HAP-1 (cell line): ENCODE data around the gene MRPL27.

Experiments
- DNase-seq, 2 experiments: peaks; one replicate each; pipeline ENCODE4 v3.0.0-alpha.2; 2016 to 2020; ENCODE audit warnings: low spot score in 2 of 2
- H3K27me3 ChIP-seq: fragments of 250-450 bp; sonication (Bioruptor Pico); 2 replicates; pipeline ENCODE4 v1.5.1; 2020; ENCODE audit warnings: low read depth, mild to moderate bottlenecking, moderate library complexity
- H3K36me3 ChIP-seq: fragments of 250-450 bp; sonication (Bioruptor Pico); replicated peaks from 2 replicates; pipeline ENCODE4 v1.5.1; 2020; ENCODE audit warnings: mild to moderate bottlenecking
- H3K4me1 ChIP-seq: fragments of 250-450 bp; sonication (Bioruptor Pico); 2 replicates; pipeline ENCODE4 v1.5.1; 2020; ENCODE audit warnings: mild to moderate bottlenecking
- H3K4me3 ChIP-seq: fragments of 250-450 bp; sonication (Bioruptor Pico); 2 replicates; pipeline ENCODE4 v1.5.1; 2020; ENCODE audit warnings: mild to moderate bottlenecking, moderate library complexity
- H3K9me3 ChIP-seq: fragments of 250-450 bp; sonication (Bioruptor Pico); 2 replicates; pipeline ENCODE4 v1.5.1; 2020; ENCODE audit warnings: mild to moderate bottlenecking, moderate library complexity
- in situ Hi-C: fragments of 300-500 bp; cut with MboI; formaldehyde crosslinking; loops from 3 replicates; pipeline ENCODE4 v1.14.3; 2020; ENCODE audit warnings: low sequenced_read_pairs, inconsistent platforms, mixed read lengths

MRPL27 gene

GRCh38 chr17:50352693-50353599 lies 20.0 kb downstream of the MRPL27 start:
- Histone ChIP-seq H3K27me3 (no peaks in the 10 kb centered on the region), H3K36me3 (peaks cover 43% of the 10 kb centered on the region), H3K9me3 (no peaks in the 10 kb centered on the region), H3K4me1 (no peaks in the 10 kb centered on the region), H3K4me3 (no peak overlapping the region)
- in situ Hi-C loops = no loop called here
- no peak for DNase-seq

GRCh38 chr17:50352072-50352692 lies 20.8 kb downstream of the MRPL27 start:
- DNase-seq = no peak
- H3K4me1 ChIP-seq = no peaks in the 10 kb centered on the region; the same call in 1 of the 2 replicates
- H3K4me3 ChIP-seq = no peak overlapping the region
- H3K27me3 ChIP-seq = no peaks in the 10 kb centered on the region
- no peaks in the 10 kb centered on the region for H3K9me3 ChIP-seq
- H3K36me3 ChIP-seq = peaks cover 38% of the 10 kb centered on the region
- in situ Hi-C loops = no loop called here

GRCh38 chr17:50350733-50351132 lies 22.3 kb downstream of the MRPL27 start:
- no peak overlapping the region for H3K4me3 ChIP-seq
- H3K9me3 ChIP-seq = no peaks in the 10 kb centered on the region
- no peaks in the 10 kb centered on the region for H3K27me3 ChIP-seq
- no peak for DNase-seq
- peaks cover 23% of the 10 kb centered on the region for H3K36me3 ChIP-seq
- in situ Hi-C loops = no loop called here
- no peaks in the 10 kb centered on the region; the same call in 1 of the 2 replicates for H3K4me1 ChIP-seq

- Histone ChIP-seq H3K4me1 (peaks cover 10% of the 10 kb centered on the region), H3K27me3 (no peaks in the 10 kb centered on the region), H3K36me3 (peaks cover 11% of the 10 kb centered on the region), H3K9me3 (no peaks in the 10 kb centered on the region), H3K4me3 (no peak overlapping the region)
- DNase-seq = no peak
- in situ Hi-C loops = no loop called here
Observed at GRCh38 chr17:50349243-50349600, 23.8 kb downstream of the MRPL27 start.

GRCh38 chr17:50348522-50349242 lies 24.3 kb downstream of the MRPL27 start:
- H3K27me3 ChIP-seq = no peaks in the 10 kb centered on the region
- DNase-seq = no peak
- H3K4me3 ChIP-seq = no peak overlapping the region
- no peaks in the 10 kb centered on the region for H3K9me3 ChIP-seq
- peaks cover 6% of the 10 kb centered on the region; the same call in 1 of the 2 replicates for H3K36me3 ChIP-seq
- in situ Hi-C loops = no loop called here
- peaks cover 11% of the 10 kb centered on the region for H3K4me1 ChIP-seq

- H3K9me3 ChIP-seq = no peaks in the 10 kb centered on the region
- peaks cover 6% of the 10 kb centered on the region; the same call in 1 of the 2 replicates for H3K36me3 ChIP-seq
- in situ Hi-C loops = no loop called here
- H3K4me3 ChIP-seq = no peak overlapping the region
- H3K4me1 ChIP-seq = peaks cover 11% of the 10 kb centered on the region
- H3K27me3 ChIP-seq = no peaks in the 10 kb centered on the region
- DNase-seq = no peak
Observed at GRCh38 chr17:50347894-50348291, 25.1 kb downstream of the MRPL27 start.

- no peaks in the 10 kb centered on the region for H3K9me3 ChIP-seq
- H3K27me3 ChIP-seq = no peaks in the 10 kb centered on the region
- H3K36me3 ChIP-seq = 0 out of 2 replicates have a peak, but pooled peaks cover 4% of the 10 kb centered on the region
- H3K4me3 ChIP-seq = peak overlapping the region; percentile 80
- H3K4me1 ChIP-seq = peaks cover 11% of the 10 kb centered on the region
- DNase-seq = no peak
- in situ Hi-C loops = no loop called here
Observed at GRCh38 chr17:50347117-50347893, 25.7 kb downstream of the MRPL27 start.

- Histone ChIP-seq H3K4me1 (peaks cover 11% of the 10 kb centered on the region), H3K9me3 (0 out of 2 replicates have a peak, but pooled peaks cover 6% of the 10 kb centered on the region), H3K27me3 (no peaks in the 10 kb centered on the region), H3K36me3 (no peaks in the 10 kb centered on the region), H3K4me3 (peak overlapping the region; percentile 80)
- in situ Hi-C loops = no loop called here
- peak; percentile 28 to 72 for DNase-seq
Observed at GRCh38 chr17:50346313-50347116, 26.5 kb downstream of the MRPL27 start.

- in situ Hi-C loops = no loop called here
- peak; percentile 59 to 91 for DNase-seq
Observed at GRCh38 chr17:50345432-50346312, 27.3 kb downstream of the MRPL27 start, which contains the start of gene XYLT2. XYLT2 (plus strand) TSS chr17:50346126; CDS start chr17:50346141, 15 bp downstream.

GRCh38 chr17:50344731-50345365 lies 28.1 kb downstream of the MRPL27 start:
- in situ Hi-C loops = no loop called here

More at GRCh38 chr17:50345432-50346312, 27.3 kb downstream of the MRPL27 start, which contains the start of gene XYLT2:
- Histone ChIP-seq H3K4me1 (peaks cover 11% of the 10 kb centered on the region), H3K36me3 (no peaks in the 10 kb centered on the region), H3K27me3 (no peaks in the 10 kb centered on the region), H3K9me3 (0 out of 2 replicates have a peak, but pooled peaks cover 6% of the 10 kb centered on the region), H3K4me3 (peak within 1 kb of the TSS; percentile 80)

GRCh38 chr17:50339381-50339780 lies 33.6 kb downstream of the MRPL27 start:
- peaks cover 2% of the 10 kb centered on the region; the same call in 1 of the 2 replicates for H3K4me1 ChIP-seq
- peaks cover 4% of the 10 kb centered on the region; the same call in 1 of the 2 replicates for H3K27me3 ChIP-seq
- 0 out of 2 replicates have a peak, but pooled peaks cover 6% of the 10 kb centered on the region for H3K9me3 ChIP-seq
- in situ Hi-C loops = no loop called here
- no peak overlapping the region for H3K4me3 ChIP-seq
- H3K36me3 ChIP-seq = no peaks in the 10 kb centered on the region
- no peak for DNase-seq

More at GRCh38 chr17:50344731-50345365, 28.1 kb downstream of the MRPL27 start:
- no peak for DNase-seq
- Histone ChIP-seq H3K9me3 (0 out of 2 replicates have a peak, but pooled peaks cover 6% of the 10 kb centered on the region), H3K4me3 (no peak overlapping the region), H3K4me1 (peaks cover 11% of the 10 kb centered on the region), H3K36me3 (no peaks in the 10 kb centered on the region), H3K27me3 (no peaks in the 10 kb centered on the region; the same call in 1 of the 2 replicates)
